GM18861 (cell line): ENCODE measurements around the gene PRMT1.
"Not testable (repeated sequence)": the region's sequence is repeated elsewhere in the genome, so short reads cannot be mapped to it uniquely, and the experiment has no call there.

ENCODE experiments used
- ATAC-seq: cut with Tn5 transposase; IDR thresholded peaks from one replicate; pipeline ENCODE4 v1.9.1; 2021; ENCODE audit not compliant: unreplicated experiment

The PRMT1 gene

DNA sequence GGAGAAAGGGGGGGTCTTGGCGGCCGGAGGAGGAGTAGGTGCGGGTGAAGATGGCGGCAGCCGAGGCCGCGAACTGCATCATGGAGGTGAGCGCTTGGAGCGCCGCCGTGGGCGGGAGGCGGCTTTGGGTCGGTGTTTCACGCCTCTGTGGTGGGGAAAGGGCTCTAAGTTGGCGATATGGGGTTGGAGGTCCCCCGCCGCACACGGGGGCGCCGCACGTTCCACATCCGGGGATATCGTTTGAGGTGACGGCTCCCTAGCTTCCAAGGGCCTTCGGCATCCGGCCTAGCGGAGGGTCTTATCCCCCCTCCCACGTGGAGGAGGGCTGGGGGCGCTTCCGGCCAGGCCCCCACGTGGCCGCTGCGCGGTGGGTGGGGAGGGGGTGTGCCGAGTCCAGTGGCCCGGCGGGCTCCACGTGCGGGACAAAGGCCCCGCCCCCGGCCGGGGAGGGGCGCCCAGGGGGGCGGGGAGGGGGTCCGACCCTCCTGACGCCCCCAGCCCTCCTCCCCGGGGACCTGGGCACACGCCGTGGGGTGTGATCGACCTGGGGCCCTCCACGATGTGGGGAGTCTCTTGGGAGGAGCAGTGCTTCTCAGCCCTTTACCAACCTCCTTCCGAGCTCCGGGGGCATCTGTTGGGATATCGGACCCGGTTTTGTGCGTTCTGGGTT is at the start of gene PRMT1:
Gene PRMT1 (plus strand): TSS at position 41 of the 670 bp plus-strand sequence. CDS start 10 bp downstream, at position 51.
- ATAC-seq = no peak

DNA sequence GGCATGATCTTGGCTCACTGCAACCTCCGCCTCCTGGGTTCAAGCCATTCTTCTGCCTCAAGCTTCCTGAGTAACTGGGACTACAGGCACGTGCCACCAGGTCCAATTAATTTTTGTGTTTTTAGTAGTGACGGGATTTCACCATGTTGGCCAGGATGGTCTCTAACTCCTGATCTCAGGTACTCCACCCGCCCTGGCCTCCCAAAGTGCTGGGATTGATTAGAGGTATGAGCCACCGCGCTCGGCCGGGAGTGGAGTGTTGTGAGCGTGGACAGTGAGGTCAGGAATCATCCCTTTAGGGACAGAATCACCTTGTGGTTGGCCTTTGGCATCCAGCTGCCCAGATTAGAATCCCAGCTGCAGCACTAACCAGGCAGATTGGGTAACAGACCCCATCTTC is 47.4 kb upstream of the PRMT1 start:
- no peak for ATAC-seq

DNA sequence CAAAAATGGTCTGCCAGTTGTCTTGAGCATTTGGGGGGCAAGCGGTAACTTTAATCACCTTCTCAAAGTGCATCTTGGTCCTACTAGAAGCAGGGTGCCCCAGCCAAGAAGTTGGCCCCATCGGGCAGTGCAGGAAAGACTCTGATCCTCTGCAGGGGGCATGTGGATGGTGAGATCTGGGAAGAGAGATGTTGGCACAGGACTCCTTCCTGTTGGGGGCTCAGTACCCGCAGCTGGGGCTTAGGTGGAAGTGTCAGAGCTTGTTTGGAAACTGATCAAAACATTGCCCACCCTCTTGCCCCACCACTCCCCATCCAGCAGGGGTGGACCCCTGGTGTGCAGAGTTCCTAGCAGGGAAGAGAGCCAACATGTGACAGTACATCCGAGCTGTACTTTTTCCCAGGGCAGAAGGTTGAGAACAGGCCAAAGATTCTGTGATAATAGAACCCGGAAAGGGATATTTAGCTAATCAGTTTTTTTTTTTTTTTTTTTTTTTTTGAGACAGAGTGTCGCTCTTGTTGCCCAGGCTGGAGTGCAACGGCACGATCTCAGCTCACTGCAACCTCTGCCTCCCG is 46.0 kb upstream of the PRMT1 start:
- no peak for ATAC-seq

DNA sequence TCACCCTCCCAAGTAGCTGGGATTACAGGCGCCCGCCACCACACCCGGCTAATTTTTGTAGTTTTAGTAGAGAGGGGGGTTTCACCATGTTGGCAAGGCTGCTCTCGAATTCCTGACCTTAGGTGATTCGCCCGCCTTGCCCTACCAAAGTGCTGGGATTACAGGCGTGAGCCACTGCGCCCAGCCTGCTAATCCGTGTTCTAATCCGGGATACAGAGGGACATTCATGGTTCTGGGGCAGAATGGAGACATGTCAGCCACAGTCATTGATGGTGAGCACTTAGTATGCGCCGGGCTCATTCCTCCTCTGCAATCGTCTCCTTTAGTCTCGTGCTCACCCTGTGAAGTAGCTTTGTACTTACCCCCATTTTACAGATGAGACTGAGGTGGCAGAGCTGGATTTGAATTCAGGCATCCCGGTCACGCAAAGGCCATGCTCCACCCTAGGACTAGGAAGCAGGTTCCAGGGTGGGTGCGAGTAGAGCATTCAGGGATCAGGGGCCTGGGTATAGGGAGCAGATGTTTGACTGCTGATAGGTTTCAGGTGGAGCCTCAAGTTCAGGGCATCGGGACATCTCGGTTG is 45.4 kb upstream of the PRMT1 start:
- ATAC-seq = no peak

DNA sequence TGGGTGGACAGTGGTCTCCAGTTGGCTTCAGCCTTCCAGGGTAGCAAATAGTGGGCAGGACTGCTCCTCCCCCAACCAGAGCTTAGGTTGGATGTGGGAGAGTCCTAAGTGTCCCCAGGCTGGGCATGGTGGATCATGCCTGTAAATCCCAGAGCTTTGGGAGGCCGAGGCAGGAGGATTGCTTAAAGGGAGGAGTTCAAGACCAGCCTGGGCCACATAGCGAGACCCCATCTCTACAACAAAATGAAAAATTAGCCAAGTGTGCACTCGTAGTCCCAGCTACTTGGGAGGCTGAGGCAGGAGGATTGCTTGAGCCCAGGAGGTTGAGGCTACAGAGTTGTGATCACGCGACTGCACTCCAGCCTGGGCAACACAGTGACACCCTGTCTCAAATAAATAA is 44.5 kb upstream of the PRMT1 start:
- no peak for ATAC-seq

DNA sequence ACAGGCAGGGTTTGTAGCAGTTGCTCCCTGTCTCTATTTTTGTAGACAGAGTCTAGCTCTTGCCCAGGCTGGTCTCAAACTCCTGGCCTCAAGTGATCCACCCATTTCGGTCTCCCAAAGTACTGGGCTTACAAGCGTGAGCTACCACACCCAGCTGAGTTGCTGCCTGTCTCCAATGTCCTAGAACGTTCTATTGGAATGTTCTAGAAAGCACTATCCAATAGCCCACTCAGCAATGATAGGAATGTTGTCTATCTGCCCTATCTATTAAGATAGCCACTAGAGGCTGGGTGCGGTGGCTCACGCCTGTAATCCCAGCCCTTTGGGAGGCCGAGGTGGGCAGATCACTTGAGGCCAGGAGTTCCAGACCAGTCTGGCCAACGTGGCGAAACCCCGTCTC is 43.8 kb upstream of the PRMT1 start:
- ATAC-seq = not testable (repeated sequence)

DNA sequence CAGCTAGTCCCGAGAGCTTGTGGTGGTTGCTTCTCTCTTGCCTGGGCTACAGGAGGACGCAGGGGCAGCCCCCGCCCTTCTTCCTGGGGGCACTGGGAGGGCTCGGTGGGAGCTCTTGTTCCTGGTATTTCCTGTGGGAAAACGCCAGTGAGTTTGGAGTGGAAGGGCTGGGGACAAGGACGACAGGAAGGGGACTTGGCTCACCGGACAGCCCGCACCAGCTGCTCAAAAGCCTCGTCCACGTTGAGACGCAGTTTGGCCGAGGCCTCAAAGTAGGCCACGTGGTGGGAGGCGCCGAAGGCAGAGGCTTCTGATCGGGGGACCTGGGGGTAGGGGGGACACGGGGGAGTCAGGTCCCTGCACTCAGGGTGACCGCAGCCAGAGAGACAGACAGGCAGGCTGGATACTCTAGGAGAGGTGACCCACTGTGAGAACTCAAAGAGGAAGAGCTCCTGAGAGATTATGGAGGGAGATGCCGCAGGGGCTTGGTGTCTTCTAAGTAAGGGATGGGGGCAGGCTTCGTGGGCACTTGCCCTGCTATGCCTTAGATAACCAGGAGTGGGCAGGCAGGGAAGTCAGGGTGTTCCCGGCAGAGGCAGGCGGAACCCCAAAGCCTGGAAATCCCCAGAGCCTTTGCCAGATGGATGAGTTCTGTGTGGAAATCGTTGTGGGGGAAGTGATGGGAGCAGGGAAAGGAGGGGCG is 41.4 kb upstream of the PRMT1 start:
- no peak for ATAC-seq

DNA sequence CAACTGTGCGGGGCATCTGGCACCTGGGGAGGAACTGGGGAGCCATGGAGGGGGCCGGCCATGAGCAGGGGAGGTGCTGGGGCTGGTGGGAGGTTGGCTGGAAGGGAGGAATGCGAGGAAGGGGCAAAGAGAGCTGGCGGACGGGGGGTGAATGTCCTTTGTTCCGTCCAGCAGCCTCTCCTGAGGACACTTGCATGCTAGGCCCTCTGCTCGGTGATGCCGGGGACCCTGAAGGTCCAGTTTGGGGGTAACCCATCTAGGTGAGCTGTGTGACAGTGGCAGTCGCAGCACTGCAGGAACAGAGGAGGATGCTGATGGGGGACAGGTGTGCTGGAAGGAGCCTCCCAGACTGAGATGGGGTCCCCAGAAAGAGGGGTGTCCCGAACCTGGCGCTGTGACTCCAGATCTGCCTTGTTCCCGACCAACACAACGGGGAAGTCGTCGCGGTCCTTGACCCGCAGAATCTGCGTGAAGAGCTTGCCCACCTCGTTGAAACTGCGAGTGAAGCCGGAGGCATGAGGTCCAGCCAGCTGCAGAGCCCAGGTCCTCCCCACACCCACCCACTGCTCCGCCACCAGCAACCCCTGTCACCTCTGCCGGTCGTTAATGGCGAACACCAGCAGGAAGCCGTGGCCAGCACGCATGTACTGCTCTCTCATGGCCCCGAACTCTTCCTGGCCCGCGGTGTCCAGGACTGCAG is 40.7 kb upstream of the PRMT1 start:
- ATAC-seq = no peak

DNA sequence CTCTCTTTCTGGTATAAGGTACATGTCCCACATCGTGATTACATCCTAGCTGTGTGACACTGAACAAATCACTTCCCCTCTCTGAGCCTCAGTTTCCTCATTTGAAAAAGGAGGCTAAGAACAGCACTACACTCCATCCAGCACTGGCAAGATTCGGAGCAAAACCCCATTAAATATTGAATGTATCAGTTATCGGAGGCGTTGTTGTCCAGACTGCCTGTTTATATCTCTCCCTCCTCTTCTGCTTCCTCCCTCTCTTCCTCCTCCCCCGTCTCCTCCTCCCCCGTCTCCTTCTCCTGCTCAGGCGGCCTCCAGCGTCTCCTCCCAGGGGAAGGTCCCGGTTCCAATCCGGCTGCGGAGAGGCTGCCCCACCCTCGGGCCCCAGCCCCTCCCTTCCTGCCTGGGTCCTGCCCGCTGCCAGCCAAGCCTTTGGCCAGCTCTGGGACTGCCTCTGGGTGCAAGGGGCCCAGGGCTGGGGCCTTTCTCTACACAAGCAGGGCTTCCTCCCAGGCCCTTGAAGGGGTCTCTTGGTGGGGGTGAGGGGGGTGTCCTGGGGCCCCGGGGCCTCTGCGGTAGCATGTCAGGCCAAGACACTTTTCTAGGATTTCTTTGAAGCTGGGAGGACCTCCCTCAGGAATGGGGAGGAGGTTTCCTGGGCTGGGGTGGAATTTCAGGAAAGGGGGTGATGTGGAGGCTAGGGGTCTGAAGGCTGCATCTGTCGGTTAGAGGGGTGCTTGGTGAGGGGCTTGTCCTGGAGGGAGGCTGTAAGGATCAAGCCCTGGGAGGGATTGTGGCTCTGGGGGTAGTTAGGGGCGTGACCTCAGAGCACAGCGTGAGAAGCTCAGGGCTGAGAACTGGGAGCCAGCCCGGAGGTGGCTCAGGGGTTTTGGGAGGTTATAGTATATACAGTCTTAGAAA is 39.0 kb upstream of the PRMT1 start:
- ATAC-seq = no peak

DNA sequence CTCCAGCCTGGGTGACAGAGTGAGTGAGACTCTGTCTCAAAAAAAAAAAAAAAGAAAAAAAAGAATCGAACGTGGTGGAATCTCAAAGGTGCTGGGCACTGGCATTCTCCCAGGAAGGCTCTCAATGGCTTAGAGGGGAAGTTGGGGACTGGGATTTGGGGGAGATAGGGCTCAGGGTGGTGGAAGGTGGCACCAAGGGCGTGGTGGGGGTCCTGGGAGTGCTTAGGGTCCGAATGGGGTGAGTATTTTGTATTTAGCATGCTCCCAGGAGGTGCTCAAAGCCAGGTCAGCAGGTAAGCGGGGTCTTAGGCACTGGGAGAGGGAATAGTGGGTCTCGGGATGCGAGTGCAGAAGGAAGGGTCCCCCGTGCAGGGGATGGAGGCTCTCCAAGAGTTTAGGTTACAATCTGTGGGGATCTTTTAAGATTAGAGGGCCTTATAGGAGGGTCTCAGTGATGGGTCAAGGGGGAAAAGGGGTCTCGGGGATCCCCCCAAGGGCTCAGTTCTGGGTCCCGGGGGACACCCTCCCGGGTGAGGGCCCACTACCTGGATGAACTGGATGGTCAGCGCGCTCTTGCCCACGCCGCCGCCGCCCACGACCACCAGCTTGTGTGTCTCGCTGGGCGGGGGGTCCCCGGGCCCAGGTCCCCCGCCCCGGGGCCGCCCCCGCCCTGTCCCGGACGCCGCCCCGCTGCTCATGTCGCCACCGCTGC is 37.5 kb upstream of the PRMT1 start:
- ATAC-seq = no peak

DNA sequence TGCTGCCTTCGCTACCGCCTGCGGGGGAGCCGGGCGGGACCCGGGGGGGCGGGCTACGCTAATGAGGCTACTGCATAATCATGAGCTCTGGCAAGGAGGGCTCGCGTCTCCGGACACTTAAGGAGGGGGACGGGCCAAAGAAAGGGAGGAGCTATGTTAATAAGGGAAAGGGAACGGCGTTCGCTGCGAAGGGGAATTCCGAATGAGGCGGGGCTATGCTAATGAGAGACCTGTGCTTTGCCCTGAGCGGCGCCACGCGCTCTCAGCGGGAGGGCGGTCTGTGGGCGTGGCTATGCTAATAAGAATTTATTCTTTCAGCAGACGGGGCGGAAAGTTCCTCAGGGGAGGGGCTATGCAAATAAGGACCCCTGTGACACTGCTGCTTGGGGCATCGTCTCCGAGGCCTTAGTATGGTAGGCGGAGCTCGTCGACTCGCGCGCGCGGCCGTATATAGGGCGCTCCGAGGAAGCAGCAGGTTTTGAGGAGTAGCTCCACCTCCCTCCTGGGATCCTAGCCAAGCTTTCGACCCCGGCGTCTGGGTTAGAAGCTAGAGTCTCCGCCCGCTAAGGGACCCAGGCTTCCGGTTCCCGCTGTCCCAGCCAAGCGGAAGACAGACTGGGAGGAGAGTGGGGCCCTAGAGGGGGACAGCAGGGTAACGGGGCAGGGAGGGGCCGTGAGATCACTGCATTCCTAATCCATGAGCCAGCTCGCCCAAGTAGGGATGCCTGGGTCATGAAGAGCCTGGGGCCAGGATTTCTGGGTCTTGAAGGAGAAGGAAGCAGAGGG is 36.8 kb upstream of the PRMT1 start, which contains the start of gene RRAS:
Gene RRAS (minus strand): TSS at position 31 of the 786 bp plus-strand sequence. CDS start 45 bp downstream, outside the sequence.
- peak; percentile 49 for ATAC-seq

DNA sequence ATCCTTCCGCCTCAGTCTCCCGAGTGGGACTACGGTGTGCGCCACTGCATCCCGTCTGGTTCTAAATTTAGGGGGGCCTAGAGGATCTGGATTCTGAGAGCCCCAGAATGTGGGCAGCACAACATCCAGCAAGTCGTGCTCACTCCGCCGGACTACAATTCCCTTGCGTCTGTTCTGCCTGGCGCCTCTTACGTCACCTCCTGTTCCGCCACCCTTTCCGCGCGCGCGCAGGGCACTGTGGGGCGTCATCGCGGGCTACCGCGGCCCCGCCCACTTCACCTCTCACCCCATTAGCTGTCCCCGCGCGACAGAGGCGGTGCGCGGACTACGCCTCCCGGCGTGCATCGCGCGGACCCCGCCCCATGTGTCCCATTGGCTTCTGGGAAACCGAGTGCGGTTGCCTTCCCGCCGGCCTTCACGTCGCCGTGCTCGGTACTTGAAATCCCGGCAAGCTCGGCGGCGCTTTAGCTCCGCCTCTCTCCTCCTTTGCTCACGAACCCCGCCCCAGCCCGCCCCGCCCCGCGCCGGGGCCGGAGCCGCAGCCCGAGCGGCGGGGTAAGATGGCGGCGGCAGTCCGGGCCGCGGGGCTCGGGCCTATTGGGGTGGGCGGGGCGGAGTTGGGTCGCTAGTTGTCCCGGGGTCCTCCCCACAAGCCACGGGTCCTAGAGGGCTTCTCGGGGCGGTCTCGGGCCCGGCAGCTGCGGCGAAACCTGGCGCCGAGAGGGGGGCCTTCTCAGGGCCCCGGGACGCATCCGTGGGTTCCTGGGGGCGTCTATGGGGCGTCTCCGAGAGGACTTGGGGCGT is 35.2 kb upstream of the PRMT1 start, which contains the start of gene SCAF1:
Gene SCAF1 (plus strand): TSS at position 522 of the 804 bp plus-strand sequence. CDS start 2,818 bp downstream, outside the sequence.
- peak; percentile 50 for ATAC-seq

DNA sequence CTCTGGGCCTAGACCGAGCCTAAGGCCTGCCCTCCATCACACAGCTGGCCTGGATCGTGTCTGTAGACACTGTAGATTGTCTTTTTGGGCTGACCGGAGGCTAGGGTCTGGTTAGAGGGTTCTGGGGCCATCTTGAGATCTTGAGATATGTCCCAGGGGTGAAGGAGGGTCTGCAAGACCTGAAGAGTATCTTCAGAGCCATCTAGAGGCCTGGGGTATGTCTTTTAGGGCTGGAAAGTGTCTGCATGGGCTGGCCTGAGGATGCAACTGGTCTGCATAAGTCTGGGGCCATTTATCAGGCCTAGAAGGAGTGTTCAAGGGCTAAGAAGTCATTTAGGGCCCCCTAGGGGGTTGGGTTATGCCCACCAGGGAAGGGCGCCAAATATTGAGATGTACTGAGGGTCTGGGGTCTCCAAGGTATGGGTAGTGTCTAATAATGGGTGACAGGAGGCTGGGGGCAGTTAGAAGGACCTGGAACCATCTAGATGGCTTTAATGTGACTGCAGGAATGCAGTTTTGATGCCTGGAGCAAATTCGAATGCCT is 34.5 kb upstream of the PRMT1 start:
- ATAC-seq = no peak

DNA sequence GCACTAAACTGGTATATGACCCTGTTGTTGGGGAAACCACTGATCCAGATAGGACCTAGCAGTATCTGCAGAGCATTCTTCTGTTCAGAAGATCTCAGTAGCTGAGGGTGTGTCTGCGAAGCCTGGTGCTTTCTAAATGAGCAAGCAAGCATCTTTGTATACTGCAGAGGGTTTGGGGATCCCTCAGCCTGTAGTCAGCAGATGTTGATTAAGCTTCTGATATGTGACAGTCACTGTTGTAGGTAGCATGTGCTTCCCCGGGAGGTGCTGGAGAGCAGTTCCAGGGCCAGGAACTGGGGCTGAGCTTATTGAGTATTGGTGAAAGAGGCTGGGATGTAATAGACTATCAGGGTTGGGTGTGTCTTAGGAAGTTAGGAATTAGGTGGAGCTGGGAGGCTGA is 33.6 kb upstream of the PRMT1 start:
- ATAC-seq = no peak

DNA sequence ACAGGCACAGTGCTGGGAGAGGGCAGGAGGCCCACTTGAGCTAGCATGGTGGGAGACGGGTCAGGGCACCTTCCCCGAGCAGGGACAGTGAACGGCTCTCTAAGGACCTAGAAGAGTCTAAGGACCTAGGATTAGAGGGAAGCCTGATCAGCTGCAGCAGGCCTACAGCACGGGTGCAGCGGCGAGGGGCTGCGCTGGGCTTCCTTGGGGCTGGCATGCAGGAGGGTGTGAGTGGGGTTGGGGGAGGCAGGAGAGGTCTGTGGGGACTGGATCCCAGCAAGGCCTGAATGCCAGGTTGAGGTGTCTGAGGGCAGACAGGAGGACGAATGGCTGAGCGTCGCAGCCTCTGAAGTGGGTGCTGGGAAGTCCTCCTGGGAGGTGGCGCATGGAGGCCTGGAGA is 31.5 kb upstream of the PRMT1 start:
- ATAC-seq = no peak

DNA sequence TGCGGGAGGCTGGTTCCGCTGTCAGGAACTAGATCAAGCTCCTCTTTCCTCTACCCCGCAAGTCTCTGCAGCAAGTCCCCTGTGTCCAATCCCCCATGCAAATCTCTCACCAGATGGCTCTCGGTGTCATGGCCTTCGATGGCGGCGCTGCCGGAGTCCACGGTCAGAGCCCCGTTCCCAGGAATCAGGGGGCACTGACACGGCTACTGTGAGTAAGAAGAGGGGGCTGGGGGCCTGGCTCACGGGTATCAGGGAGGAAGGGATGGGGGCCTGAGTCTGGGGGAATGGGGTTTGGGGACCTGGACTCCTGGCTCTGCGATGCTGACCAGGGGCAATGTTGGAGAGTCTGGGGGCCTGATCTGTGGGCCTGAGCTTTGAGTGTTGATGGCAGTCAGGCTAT is 31.1 kb upstream of the PRMT1 start:
- no peak for ATAC-seq

DNA sequence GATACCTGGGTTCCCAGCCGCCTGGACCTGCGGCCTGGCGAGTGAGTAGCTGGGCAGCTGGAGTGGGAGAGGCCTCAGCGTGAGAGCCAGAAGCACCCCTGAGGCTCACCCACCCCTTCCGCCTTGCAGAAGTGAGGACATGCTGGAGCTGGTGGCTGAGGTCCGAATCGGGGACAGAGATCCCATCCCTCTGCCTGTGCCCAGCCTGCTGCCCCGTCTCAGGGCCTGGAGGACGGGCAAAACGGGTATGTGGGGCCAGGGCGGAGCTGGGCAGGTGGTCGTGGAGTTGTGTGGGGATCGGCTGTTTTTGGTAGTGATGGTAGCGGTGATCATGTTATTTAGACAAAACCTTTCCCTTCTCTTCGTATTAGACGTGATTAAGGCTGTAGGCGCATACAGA is 30.5 kb upstream of the PRMT1 start:
- no peak for ATAC-seq
